HG02938 (cell line): ENCODE data around the gene CXorf49.
"Not testable (repeated sequence)": the region's sequence is repeated elsewhere in the genome, so short reads cannot be mapped to it uniquely, and the experiment has no call there.

ENCODE experiments used
- ATAC-seq: cut with Tn5 transposase; IDR thresholded peaks from one replicate; pipeline ENCODE4 v1.9.1; 2021; ENCODE audit warnings: mild to moderate bottlenecking, moderate library complexity; ENCODE audit not compliant: unreplicated experiment

Gene CXorf49

GRCh38 chrX:71675636-71676035 is 42.4 kb downstream of the CXorf49 start:
- not testable (repeated sequence) for ATAC-seq

GRCh38 chrX:71671938-71672337 is 46.1 kb downstream of the CXorf49 start:
- ATAC-seq: no peak

GRCh38 chrX:71671043-71671780 is 46.9 kb downstream of the CXorf49 start:
- no peak for ATAC-seq

GRCh38 chrX:71669947-71670346 is 48.1 kb downstream of the CXorf49 start:
- not testable (repeated sequence) for ATAC-seq

- no peak for ATAC-seq
Observed at GRCh38 chrX:71669492-71669891, 48.6 kb downstream of the CXorf49 start.

- ATAC-seq: no peak
Observed at GRCh38 chrX:71668248-71668595, 49.9 kb downstream of the CXorf49 start.

GRCh38 chrX:71667328-71668247 is 50.5 kb downstream of the CXorf49 start, which contains the start of gene LOC101059915:
Gene LOC101059915 (plus strand): TSS chrX:71667546.
- no peak for ATAC-seq

- ATAC-seq: no peak
Observed at GRCh38 chrX:71666240-71667223, 51.6 kb downstream of the CXorf49 start.

- ATAC-seq: no peak
Observed at GRCh38 chrX:71665747-71666146, 52.3 kb downstream of the CXorf49 start.

GRCh38 chrX:71664889-71665491 is 53.1 kb downstream of the CXorf49 start:
- no peak for ATAC-seq
